DND-41 (cell line): ENCODE data around the gene LYPD6B.

ENCODE experiments used
- CTCF ChIP-seq: IDR thresholded peaks from 2 replicates; pipeline ENCODE4 v1.5.1; 2012; ENCODE audit warnings: borderline replicate concordance, low read length, moderate library complexity, mild to moderate bottlenecking; ENCODE audit not compliant: poor library complexity, severe bottlenecking; ENCODE audit errors: extremely low read depth
- EZH2 ChIP-seq: IDR thresholded peaks from 3 replicates; pipeline ENCODE4 v1.6.1; 2012; ENCODE audit warnings: borderline replicate concordance, low read depth, mild to moderate bottlenecking, moderate library complexity, low read length, inconsistent platforms; ENCODE audit not compliant: severe bottlenecking

- no peak for TF ChIP-seq CTCF
- TF ChIP-seq EZH2 = no peak
Observed at GRCh38 chr2:149019768-149020167, 18.7 kb upstream of the LYPD6B start.
